ENCODE data around the gene CD84. TPM values are rescaled to one million over a fixed set of nuclear protein-coding genes. Genes with fewer than 3 reads are reported as not detected.

Gene CD84
- polyA plus RNA-seq, 1 of the 3 experiments (the other 2 are of a cell fraction) = not detected

- H3K79me2 ChIP-seq (ENCODE audit: insufficient read depth) = no peaks in the 10 kb centered on the region
- peaks cover 16% of the 10 kb centered on the region for H3K27me3 ChIP-seq (ENCODE audit: insufficient read depth)
- no peaks in the 10 kb centered on the region for H3K9me2 ChIP-seq
- H2AFZ ChIP-seq (ENCODE audit: low read depth) = no peak overlapping the region
- no peaks in the 10 kb centered on the region for H3F3A ChIP-seq (replicated peaks; ENCODE audit: insufficient read depth)
- no peaks in the 10 kb centered on the region for H4K20me1 ChIP-seq (ENCODE audit: insufficient read depth)
- no peak overlapping the region for H3K9ac ChIP-seq
- no peak overlapping the region for H3K27ac ChIP-seq (ENCODE audit: low read depth in 2 of 2, low read length in 1 of 2)
- H3K4me3 ChIP-seq (ENCODE audit: low read depth in 2 of 2, low read length in 1 of 2) = no peak overlapping the region
- TF ChIP-seq MEF2A (IDR thresholded peaks at IDR 0.05; ENCODE audit: borderline replicate concordance, low read depth) (no peak), ELF1 (IDR thresholded peaks at IDR 0.05) (no peak), FOXM1 (IDR thresholded peaks at IDR 0.05; ENCODE audit: low read depth) (no peak), MXI1 (IDR thresholded peaks at IDR 0.05; ENCODE audit: low read depth, low read length) (no peak), CHD2 (IDR thresholded peaks at IDR 0.05; ENCODE audit: low read length, partially characterized antibody) (no peak), GABPA (IDR thresholded peaks at IDR 0.05; ENCODE audit: low read depth) (no peak), IRF3 (IDR thresholded peaks at IDR 0.05; ENCODE audit: low read depth, low read length) (no peak), EZH2phosphoT487 (IDR thresholded peaks at IDR 0.05; ENCODE audit: borderline replicate concordance, low read depth) (no peak), GATA2 (CRISPR knock-in tag; IDR thresholded peaks at IDR 0.05) (no peak), EP300 (IDR thresholded peaks at IDR 0.05; ENCODE audit: borderline replicate concordance in 1 of 2, low read depth in 1 of 2, low read length in 1 of 2) (no peak), RXRA (IDR thresholded peaks at IDR 0.05; ENCODE audit: borderline replicate concordance, low read depth) (no peak), SMC3 (IDR thresholded peaks at IDR 0.05; ENCODE audit: low read depth, low read length) (no peak), NRF1 (IDR thresholded peaks at IDR 0.05; ENCODE audit: low read depth, low read length) (no peak), RCOR1 (IDR thresholded peaks at IDR 0.05; ENCODE audit: low read length) (no peak), TEAD4 (IDR thresholded peaks at IDR 0.05; ENCODE audit: borderline replicate concordance, insufficient read depth) (no peak), FOXJ3 (CRISPR knock-in tag; IDR thresholded peaks at IDR 0.05) (no peak), USF2 (IDR thresholded peaks at IDR 0.05; ENCODE audit: borderline replicate concordance, low read depth, low read length) (no peak), YY1 (IDR thresholded peaks at IDR 0.05; ENCODE audit: low read depth) (no peak)
- TF ChIP-seq, protein P1, sequence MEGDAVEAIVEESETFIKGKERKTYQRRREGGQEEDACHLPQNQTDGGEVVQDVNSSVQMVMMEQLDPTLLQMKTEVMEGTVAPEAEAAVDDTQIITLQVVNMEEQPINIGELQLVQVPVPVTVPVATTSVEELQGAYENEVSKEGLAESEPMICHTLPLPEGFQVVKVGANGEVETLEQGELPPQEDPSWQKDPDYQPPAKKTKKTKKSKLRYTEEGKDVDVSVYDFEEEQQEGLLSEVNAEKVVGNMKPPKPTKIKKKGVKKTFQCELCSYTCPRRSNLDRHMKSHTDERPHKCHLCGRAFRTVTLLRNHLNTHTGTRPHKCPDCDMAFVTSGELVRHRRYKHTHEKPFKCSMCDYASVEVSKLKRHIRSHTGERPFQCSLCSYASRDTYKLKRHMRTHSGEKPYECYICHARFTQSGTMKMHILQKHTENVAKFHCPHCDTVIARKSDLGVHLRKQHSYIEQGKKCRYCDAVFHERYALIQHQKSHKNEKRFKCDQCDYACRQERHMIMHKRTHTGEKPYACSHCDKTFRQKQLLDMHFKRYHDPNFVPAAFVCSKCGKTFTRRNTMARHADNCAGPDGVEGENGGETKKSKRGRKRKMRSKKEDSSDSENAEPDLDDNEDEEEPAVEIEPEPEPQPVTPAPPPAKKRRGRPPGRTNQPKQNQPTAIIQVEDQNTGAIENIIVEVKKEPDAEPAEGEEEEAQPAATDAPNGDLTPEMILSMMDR (IDR thresholded peaks at IDR 0.05) = no peak
- no peak overlapping the region for H3K4me2 ChIP-seq
- CTCF ChIA-PET = no interaction called here
- 43% methylated on average over 1 of the region's 1 CpG for WGBS (ENCODE audit: low lambda C conversion rate)
- DNase-seq = no peak
- POLR2A ChIA-PET = no interaction called here
- no peaks in the 10 kb centered on the region for H3K4me1 ChIP-seq (ENCODE audit: control insufficient read depth in 1 of 2, insufficient read depth in 2 of 2, low read depth in 1 of 2, low read length in 1 of 2)
- no peaks in the 10 kb centered on the region for H3K9me3 ChIP-seq
- no peaks in the 10 kb centered on the region for H3K36me3 ChIP-seq (replicated peaks in 1 of 2; ENCODE audit: control insufficient read depth in 1 of 2, insufficient read depth in 2 of 2, low read length in 1 of 2)
Measured at GRCh38 chr1:160626509-160627342, 47.4 kb upstream of the CD84 start.
